ENCODE results near the gene SENP1. TPM values are rescaled to one million over a fixed set of nuclear protein-coding genes. Genes with fewer than 3 reads are reported as not detected.

The SENP1 gene
- total and polyA plus RNA-seq, 2 of the 13 experiments (the other 11 are each of a cell fraction or from before 2014, with no cell fraction given), result 14.0 to 20.2 TPM

DNA sequence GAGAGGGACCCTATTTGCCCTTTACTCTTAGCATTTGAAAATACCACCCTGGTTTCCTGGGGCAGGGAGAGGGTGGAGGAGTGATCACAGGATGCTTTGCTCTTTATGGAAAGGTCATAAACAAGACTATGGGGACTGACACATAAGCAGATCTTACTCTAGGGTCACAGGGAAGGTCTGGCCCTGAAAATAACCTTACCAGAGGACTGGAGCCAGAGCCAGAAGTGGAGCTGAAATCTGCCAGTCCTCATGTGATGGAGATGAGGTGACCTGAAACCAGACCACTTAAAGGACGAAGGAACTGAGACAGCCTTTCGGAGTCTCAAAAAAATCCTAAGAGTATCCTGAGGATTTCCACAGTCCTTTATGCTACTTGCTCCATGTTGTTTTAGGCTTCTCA, 25.6 kb upstream of the SENP1 start:
- intact Hi-C loops (cut with micrococcal nuclease; ENCODE audit: unreplicated experiment) (no loop called here), in situ Hi-C loops (cut with HindIII; ENCODE audit: extremely low pct_ligation_motif_present, low pct_unique_long_range_greater_than_20kb) (no loop called here)
- DNase-seq (ENCODE audit: low spot score) (no peak), ATAC-seq (no peak), FAIRE-seq (no peak)
- no peaks in the 10 kb centered on the region for H4K20me1 ChIP-seq (ENCODE audit: insufficient read depth, low read length)
- TF ChIP-seq ZNF251 (CRISPR knock-in tag; IDR thresholded peaks at IDR 0.05), result no peak
- TF ChIP-seq SIX4 (CRISPR knock-in tag; IDR thresholded peaks at IDR 0.05), result no peak
- TF ChIP-seq, protein P1, sequence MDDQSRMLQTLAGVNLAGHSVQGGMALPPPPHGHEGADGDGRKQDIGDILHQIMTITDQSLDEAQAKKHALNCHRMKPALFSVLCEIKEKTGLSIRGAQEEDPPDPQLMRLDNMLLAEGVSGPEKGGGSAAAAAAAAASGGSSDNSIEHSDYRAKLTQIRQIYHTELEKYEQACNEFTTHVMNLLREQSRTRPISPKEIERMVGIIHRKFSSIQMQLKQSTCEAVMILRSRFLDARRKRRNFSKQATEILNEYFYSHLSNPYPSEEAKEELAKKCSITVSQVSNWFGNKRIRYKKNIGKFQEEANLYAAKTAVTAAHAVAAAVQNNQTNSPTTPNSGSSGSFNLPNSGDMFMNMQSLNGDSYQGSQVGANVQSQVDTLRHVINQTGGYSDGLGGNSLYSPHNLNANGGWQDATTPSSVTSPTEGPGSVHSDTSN (CRISPR knock-in tag; IDR thresholded peaks at IDR 0.05; ENCODE audit: borderline replicate concordance), result no peak
- no peak for TF ChIP-seq DPF2 (CRISPR knock-in tag; IDR thresholded peaks at IDR 0.05; ENCODE audit: borderline replicate concordance, low read depth)
- TF ChIP-seq, protein P2, sequence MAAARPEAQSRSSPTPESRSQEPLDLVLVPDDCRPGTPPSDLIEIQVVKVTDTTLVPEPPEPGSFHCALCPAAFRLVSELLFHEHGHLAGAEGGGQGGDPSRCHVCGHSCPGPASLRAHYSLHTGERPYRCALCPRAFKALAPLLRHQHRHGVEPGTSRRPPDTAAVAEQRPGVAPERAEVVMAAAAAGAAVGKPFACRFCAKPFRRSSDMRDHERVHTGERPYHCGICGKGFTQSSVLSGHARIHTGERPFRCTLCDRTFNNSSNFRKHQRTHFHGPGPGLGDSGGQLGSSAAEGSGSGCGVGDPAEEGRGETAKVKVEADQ (CRISPR knock-in tag; IDR thresholded peaks at IDR 0.05; ENCODE audit: borderline replicate concordance), result no peak
- TF ChIP-seq ZFP1 (CRISPR knock-in tag; IDR thresholded peaks at IDR 0.05), result no peak
- TF ChIP-seq KAT7 (CRISPR knock-in tag; IDR thresholded peaks at IDR 0.05; ENCODE audit: borderline replicate concordance), result no peak
- no peak for TF ChIP-seq ZNF496 (CRISPR knock-in tag; IDR thresholded peaks at IDR 0.05; ENCODE audit: insufficient replicate concordance)
- TF ChIP-seq ZNF782 (CRISPR knock-in tag; IDR thresholded peaks at IDR 0.05; ENCODE audit: borderline replicate concordance), result no peak
- TF ChIP-seq, protein P3, sequence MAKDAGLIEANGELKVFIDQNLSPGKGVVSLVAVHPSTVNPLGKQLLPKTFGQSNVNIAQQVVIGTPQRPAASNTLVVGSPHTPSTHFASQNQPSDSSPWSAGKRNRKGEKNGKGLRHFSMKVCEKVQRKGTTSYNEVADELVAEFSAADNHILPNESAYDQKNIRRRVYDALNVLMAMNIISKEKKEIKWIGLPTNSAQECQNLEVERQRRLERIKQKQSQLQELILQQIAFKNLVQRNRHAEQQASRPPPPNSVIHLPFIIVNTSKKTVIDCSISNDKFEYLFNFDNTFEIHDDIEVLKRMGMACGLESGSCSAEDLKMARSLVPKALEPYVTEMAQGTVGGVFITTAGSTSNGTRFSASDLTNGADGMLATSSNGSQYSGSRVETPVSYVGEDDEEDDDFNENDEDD (CRISPR knock-in tag; IDR thresholded peaks at IDR 0.05; ENCODE audit: borderline replicate concordance), result no peak
- TF ChIP-seq NR2F1 (CRISPR knock-in tag; IDR thresholded peaks at IDR 0.05), result no peak
- TF ChIP-seq ZNF24 (IDR thresholded peaks at IDR 0.05), result no peak
- TF ChIP-seq MIER3 (CRISPR knock-in tag; IDR thresholded peaks at IDR 0.05; ENCODE audit: borderline replicate concordance), result no peak
- TF ChIP-seq ZMYM2 (CRISPR knock-in tag; IDR thresholded peaks at IDR 0.05), result no peak
- no peak for TF ChIP-seq MAFF (IDR thresholded peaks at IDR 0.05; ENCODE audit: low read depth, low read length)
- TF ChIP-seq HHEX (CRISPR knock-in tag; IDR thresholded peaks at IDR 0.05), result no peak
- TF ChIP-seq TOE1 (CRISPR knock-in tag; IDR thresholded peaks at IDR 0.05), result no peak
- no peak for TF ChIP-seq SUZ12 (IDR thresholded peaks at IDR 0.05; ENCODE audit: low read depth, low read length)
- TF ChIP-seq ZNF329 (CRISPR knock-in tag; IDR thresholded peaks at IDR 0.05; ENCODE audit: low read depth), result no peak
- no peak for TF ChIP-seq KDM5A (IDR thresholded peaks at IDR 0.05; ENCODE audit: borderline replicate concordance, low read length)
- H3K4me2 ChIP-seq (ENCODE audit: low read depth, low read length), result no peak overlapping the region
- no peak overlapping the region for H3K9ac ChIP-seq (ENCODE audit: insufficient read depth, low read depth, low read length)
- no peak overlapping the region for H3K27ac ChIP-seq (ENCODE audit: extremely low read length, insufficient read depth, low read length)
- H3K9me3 ChIP-seq (ENCODE audit: low read length), result no peaks in the 10 kb centered on the region
- no peak overlapping the region for H3K4me3 ChIP-seq (replicated peaks in 1 of 3; ENCODE audit: insufficient read depth in 1 of 3, low read depth in 2 of 3, low read length in 3 of 3)
- H3K36me3 ChIP-seq (replicated peaks in 1 of 2; ENCODE audit: control insufficient read depth in 1 of 2, insufficient read depth in 2 of 2, low read length in 2 of 2), result no peaks in the 10 kb centered on the region
- no TSS peak for BruUV-seq (replicated peaks)
- WGBS (ENCODE audit: low lambda C conversion rate), result 94% methylated on average over 2 of the region's 2 CpGs
- ChIA-PET CTCF (ENCODE audit: low intra/inter-chr PET ratio, low total read pairs) (no interaction called here), POLR2A (no interaction called here)
- H3K4me1 ChIP-seq (ENCODE audit: insufficient read depth, low read length), result no peaks in the 10 kb centered on the region
- no peaks in the 10 kb centered on the region for H3K79me2 ChIP-seq (ENCODE audit: insufficient read depth, low read length)
- H2AFZ ChIP-seq (ENCODE audit: low read length), result no peak overlapping the region
- H3K27me3 ChIP-seq (ENCODE audit: control insufficient read depth in 1 of 2, insufficient read depth in 2 of 2, low read length in 2 of 2), result no peaks in the 10 kb centered on the region; a peak in 1 of 5 replicates

All from HepG2 (cell line).